CD4-positive, alpha-beta memory T cell (primary cell): Measurements from ENCODE around the gene ENG. TPM values are rescaled to one million over a fixed set of nuclear protein-coding genes. Genes with fewer than 3 reads are reported as not detected.

ENCODE experiments used
- CTCF ChIA-PET: fragments of 350-600 bp; sonication (Branson Sonifier 250); formaldehyde crosslinking; loops from one replicate; lab custom pipeline; 2021; ENCODE audit warnings: inconsistent platforms; ENCODE audit not compliant: partially characterized antibody; lab: Charles Lee
- POLR2A ChIA-PET: fragments of 350-600 bp; sonication (Branson Sonifier 250); formaldehyde crosslinking; loops from one replicate; lab custom pipeline; 2021; ENCODE audit not compliant: partially characterized antibody; lab: Charles Lee
- DNase-seq, 5 donors: peaks; one replicate each; pipeline versions ENCODE4 v3.0.0 to v3.0.0-alpha.2; 2020 to 2022; ENCODE audit warnings: mixed read lengths in 1 of 5
- H3K27ac ChIP-seq: one replicate; pipeline ENCODE4 v1.7.0; 2013; ENCODE audit warnings: low read depth, low read length
- H3K27me3 ChIP-seq: 2 replicates; pipeline ENCODE4 v1.7.0; 2013; ENCODE audit warnings: mild to moderate bottlenecking, low read length, moderate library complexity; ENCODE audit not compliant: insufficient read depth
- H3K36me3 ChIP-seq: 2 replicates; pipeline ENCODE4 v1.7.0; 2013; ENCODE audit warnings: mild to moderate bottlenecking, low read length, moderate library complexity; ENCODE audit not compliant: insufficient read depth
- H3K4me1 ChIP-seq: 2 replicates; pipeline ENCODE4 v1.7.0; 2013; ENCODE audit warnings: mild to moderate bottlenecking, low read length, moderate library complexity; ENCODE audit not compliant: insufficient read depth
- H3K4me3 ChIP-seq, 2 donors: one replicate each; pipeline ENCODE4 v1.7.0; 2013; ENCODE audit warnings: low read length in 2 of 2, mild to moderate bottlenecking in 1 of 2
- H3K9me3 ChIP-seq, 2 donors: one replicate each; pipeline ENCODE4 v1.7.0; 2013; ENCODE audit warnings: low read length in 2 of 2, control low read depth in 1 of 2; ENCODE audit not compliant: control insufficient read depth in 1 of 2
- H3K27ac Mint-ChIP-seq, 7 donors: one replicate each; pipeline ENCODE4 v1.8.0; 2020 to 2021; ENCODE audit warnings: mixed read lengths in 7 of 7, mild to moderate bottlenecking in 6 of 7, inconsistent platforms in 3 of 7, moderate library complexity in 3 of 7
- H3K27me3 Mint-ChIP-seq, 2 donors: one replicate each; pipeline ENCODE4 v1.8.0; 2020 to 2021; ENCODE audit warnings: mixed read lengths in 2 of 2
- H3K36me3 Mint-ChIP-seq, 2 donors: one replicate each; pipeline ENCODE4 v1.8.0; 2020 to 2021; ENCODE audit warnings: mixed read lengths in 2 of 2, inconsistent platforms in 1 of 2, mild to moderate bottlenecking in 1 of 2
- H3K4me1 Mint-ChIP-seq, 4 donors: one replicate each; pipeline ENCODE4 v1.8.0; 2020 to 2021; ENCODE audit warnings: mixed read lengths in 4 of 4, mild to moderate bottlenecking in 1 of 4
- H3K4me3 Mint-ChIP-seq, 8 donors: one replicate each; pipeline ENCODE4 v1.8.0; 2020 to 2021; ENCODE audit warnings: mixed read lengths in 8 of 8, mild to moderate bottlenecking in 7 of 8, moderate library complexity in 6 of 8, inconsistent platforms in 3 of 8
- H3K9me3 Mint-ChIP-seq, 8 donors: one replicate each; pipeline ENCODE4 v1.8.0; 2020 to 2021; ENCODE audit warnings: mixed read lengths in 8 of 8, mild to moderate bottlenecking in 5 of 8, inconsistent platforms in 3 of 8, moderate library complexity in 1 of 8
- intact Hi-C: fragments of 100-400 bp; cut with micrococcal nuclease; formaldehyde crosslinking; loops from one replicate; pipeline ENCODE4 v1.15.1; 2023
- polyA plus RNA-seq, 2 donors: library from polyadenylated mRNA; unstranded; fragments of 300-500 nt; fragmentation: Illumina TruSeq; gene quantifications; one replicate each; pipeline ENCODE4 v1.2.3, GENCODE V29; 2021
- total RNA-seq, 2 experiments: library from RNA; stranded (reverse); gene quantifications; one replicate each; pipeline ENCODE4 v1.2.3, GENCODE V29; 2021

Gene ENG
- total and polyA plus RNA-seq, 4 experiments from 2014 or later: 2.0 to 13.8 (median 8.9) TPM

DNA sequence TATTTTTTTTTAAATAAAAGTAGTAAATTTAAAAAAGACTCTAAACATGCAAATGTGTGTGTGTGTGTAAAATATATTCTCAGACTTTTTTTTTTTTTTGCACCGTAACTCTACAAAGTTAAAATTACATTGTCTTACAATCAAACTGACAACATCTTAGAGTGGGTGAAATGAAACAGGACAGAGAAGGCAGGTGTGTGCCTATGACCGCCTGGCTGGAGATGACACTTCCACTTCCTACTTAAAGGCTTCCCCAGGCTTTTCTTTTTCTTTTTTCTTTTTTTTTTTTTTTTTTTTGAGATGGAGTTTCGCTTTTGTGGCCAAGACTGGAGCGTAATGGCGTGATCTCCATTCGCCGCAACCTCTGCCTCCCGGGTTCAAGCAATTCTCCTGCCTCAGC lies 25.7 kb upstream of the ENG start:
- DNase-seq: no peak
- Mint-ChIP-seq H3K27ac (no peak overlapping the region), H3K36me3 (peaks cover 7 to 22% of the 10 kb centered on the region in 2 donors), H3K4me1 (peaks cover 3 to 29% (median 14%) of the 10 kb centered on the region in 4 donors), H3K27me3 (no peaks in the 10 kb centered on the region), H3K4me3 (no peak overlapping the region), H3K9me3 (no peaks in the 10 kb centered on the region)
- Histone ChIP-seq H3K4me3 (no peak overlapping the region), H3K36me3 (peaks cover 4% of the 10 kb centered on the region), H3K4me1 (peaks cover 11% of the 10 kb centered on the region), H3K9me3 (no peaks in the 10 kb centered on the region), H3K27me3 (no peaks in the 10 kb centered on the region), H3K27ac (no peak overlapping the region)
- intact Hi-C loops: no loop called here
- CTCF ChIA-PET: interaction anchor here (2.9 kb wide), 1 partner anchor 10 kb away, joined by 16 read pairs; no protein-coding TSS in a partner anchor
- POLR2A ChIA-PET: no interaction called here

- H3K4me1 ChIP-seq: peaks cover 11% of the 10 kb centered on the region
- H3K27me3 Mint-ChIP-seq: no peaks in the 10 kb centered on the region
- no peaks in the 10 kb centered on the region for H3K36me3 ChIP-seq
- H3K4me3 Mint-ChIP-seq: peak overlapping the region in 1 of 8 donors; percentile 36
- ChIA-PET CTCF (interaction anchor here (0.7 to 1.6 kb wide), 2 partner anchors 9 to 139 kb away, joined by 3 to 7 read pairs; no protein-coding TSS in a partner anchor), POLR2A (interaction anchor here (1.8 kb wide), 1 partner anchor 16 kb away, joined by 5 read pairs; no protein-coding TSS in a partner anchor)
- peak overlapping the region in 3 of 7 donors; percentile 27 to 57 (median 46) for H3K27ac Mint-ChIP-seq
- DNase-seq: no peak
- H3K4me3 ChIP-seq: no peak overlapping the region
- H3K9me3 ChIP-seq: no peaks in the 10 kb centered on the region
- peaks cover 3 to 21% (median 6%) of the 10 kb centered on the region in 4 donors for H3K4me1 Mint-ChIP-seq
- intact Hi-C loops: no loop called here
- H3K36me3 Mint-ChIP-seq: peaks cover 3 to 9% of the 10 kb centered on the region in 2 donors
- no peak overlapping the region for H3K27ac ChIP-seq
- no peaks in the 10 kb centered on the region for H3K27me3 ChIP-seq
- H3K9me3 Mint-ChIP-seq: no peaks in the 10 kb centered on the region
Measured at GRCh38 chr9:127878652-127879390, 24.4 kb upstream of the ENG start.

DNA sequence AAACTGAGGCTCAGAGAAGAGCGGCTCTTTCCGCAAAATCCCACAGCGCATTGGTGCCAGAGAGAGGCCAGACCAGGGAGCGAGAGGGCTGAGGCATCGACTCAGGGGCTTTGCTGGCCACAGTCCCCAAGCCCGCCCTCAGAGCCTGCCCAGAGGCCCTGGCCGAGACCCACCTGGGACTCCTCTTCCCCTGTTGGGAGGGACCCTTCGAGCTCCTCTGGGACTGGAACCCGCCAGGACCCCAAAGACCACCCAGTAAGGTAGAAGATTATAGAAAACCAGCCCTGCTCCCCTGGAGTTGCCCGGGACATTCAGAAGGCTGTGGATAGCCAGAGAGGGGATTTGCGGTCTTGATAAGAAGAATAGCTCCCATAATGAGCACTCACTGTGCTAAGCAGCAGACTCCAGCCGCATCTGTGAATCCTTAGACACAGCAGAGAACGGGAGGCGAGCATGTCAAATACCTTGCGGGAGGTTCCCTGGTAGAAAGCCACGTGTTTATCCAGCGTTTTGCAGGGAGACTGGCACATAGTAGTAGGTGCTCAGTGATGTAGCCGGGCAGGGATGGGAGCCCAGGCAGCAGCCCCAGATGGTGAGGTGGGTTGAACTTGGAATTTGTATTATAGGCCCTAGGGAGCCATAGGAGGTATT lies 23.7 kb upstream of the ENG start:
- Histone ChIP-seq H3K9me3 (no peaks in the 10 kb centered on the region), H3K4me1 (peaks cover 11% of the 10 kb centered on the region), H3K36me3 (no peaks in the 10 kb centered on the region), H3K27me3 (no peaks in the 10 kb centered on the region), H3K27ac (no peak overlapping the region), H3K4me3 (no peak overlapping the region)
- ChIA-PET POLR2A (interaction anchor here (1.8 kb wide), 1 partner anchor 17 kb away, joined by 5 read pairs; no protein-coding TSS in a partner anchor), CTCF (interaction anchor here (1.6 kb wide), 1 partner anchor 9 kb away, joined by 7 read pairs; no protein-coding TSS in a partner anchor)
- peaks cover 3 to 8% of the 10 kb centered on the region in 2 donors for H3K36me3 Mint-ChIP-seq
- peak overlapping the region in 1 of 7 donors; percentile 46 for H3K27ac Mint-ChIP-seq
- intact Hi-C loops: no loop called here
- DNase-seq: no peak
- peaks cover 3 to 21% (median 6%) of the 10 kb centered on the region in 4 donors for H3K4me1 Mint-ChIP-seq
- H3K27me3 Mint-ChIP-seq: no peaks in the 10 kb centered on the region
- H3K4me3 Mint-ChIP-seq: peak overlapping the region in 2 of 8 donors; percentile 17 to 67
- H3K9me3 Mint-ChIP-seq: no peaks in the 10 kb centered on the region

GRCh38 chr9:127877566-127877998 lies 23.1 kb upstream of the ENG start, which contains the start of gene AK1:
Gene AK1, minus strand, starts transcription at chr9:127877675. Its CDS starts 3,058 bp downstream, at chr9:127874617.
- DNase-seq: peak in 1 of 5 donors; percentile 30
- H3K4me3 ChIP-seq: no peak within 1 kb of the TSS
- peaks cover 11% of the 10 kb centered on the region for H3K4me1 ChIP-seq
- no peaks in the 10 kb centered on the region for H3K27me3 Mint-ChIP-seq
- ChIA-PET CTCF (interaction anchor here (1.6 kb wide), 1 partner anchor 8 kb away, joined by 7 read pairs; no protein-coding TSS in a partner anchor), POLR2A (interaction anchor here (1.3 to 1.8 kb wide), 2 partner anchors 17 to 29 kb away, joined by 3 to 5 read pairs; no protein-coding TSS in a partner anchor)
- intact Hi-C loops: no loop called here
- H3K9me3 Mint-ChIP-seq: no peaks in the 10 kb centered on the region
- H3K4me3 Mint-ChIP-seq: peak within 1 kb of the TSS in 4 of 8 donors; percentile 10 to 67 (median 37)
- H3K27me3 ChIP-seq: no peaks in the 10 kb centered on the region
- H3K4me1 Mint-ChIP-seq: peaks cover 3 to 18% (median 5%) of the 10 kb centered on the region in 4 donors
- H3K36me3 ChIP-seq: no peaks in the 10 kb centered on the region
- H3K27ac Mint-ChIP-seq: peak within 1 kb of the TSS in 2 of 7 donors; percentile 37 to 78
- H3K27ac ChIP-seq: no peak within 1 kb of the TSS
- H3K9me3 ChIP-seq: no peaks in the 10 kb centered on the region
- peaks cover 3 to 4% of the 10 kb centered on the region in 2 donors for H3K36me3 Mint-ChIP-seq

GRCh38 chr9:127876764-127877562 lies 22.5 kb upstream of the ENG start:
- no peaks in the 10 kb centered on the region for H3K9me3 Mint-ChIP-seq
- peak overlapping the region in 3 of 8 donors; percentile 10 to 57 (median 50) for H3K4me3 Mint-ChIP-seq
- peaks cover 3% of the 10 kb centered on the region in 2 donors for H3K36me3 Mint-ChIP-seq
- CTCF ChIA-PET: no interaction called here
- Histone ChIP-seq H3K4me1 (peaks cover 11% of the 10 kb centered on the region), H3K9me3 (no peaks in the 10 kb centered on the region), H3K4me3 (no peak overlapping the region), H3K27me3 (no peaks in the 10 kb centered on the region), H3K36me3 (no peaks in the 10 kb centered on the region), H3K27ac (no peak overlapping the region)
- H3K27ac Mint-ChIP-seq: peak overlapping the region in 2 of 7 donors; percentile 37 to 78
- POLR2A ChIA-PET: interaction anchor here (1.3 to 1.8 kb wide), 2 partner anchors 18 to 29 kb away, joined by 3 to 5 read pairs; no protein-coding TSS in a partner anchor
- intact Hi-C loops: no loop called here
- H3K27me3 Mint-ChIP-seq: no peaks in the 10 kb centered on the region
- no peak for DNase-seq
- peaks cover 3 to 15% (median 5%) of the 10 kb centered on the region in 4 donors for H3K4me1 Mint-ChIP-seq

DNA sequence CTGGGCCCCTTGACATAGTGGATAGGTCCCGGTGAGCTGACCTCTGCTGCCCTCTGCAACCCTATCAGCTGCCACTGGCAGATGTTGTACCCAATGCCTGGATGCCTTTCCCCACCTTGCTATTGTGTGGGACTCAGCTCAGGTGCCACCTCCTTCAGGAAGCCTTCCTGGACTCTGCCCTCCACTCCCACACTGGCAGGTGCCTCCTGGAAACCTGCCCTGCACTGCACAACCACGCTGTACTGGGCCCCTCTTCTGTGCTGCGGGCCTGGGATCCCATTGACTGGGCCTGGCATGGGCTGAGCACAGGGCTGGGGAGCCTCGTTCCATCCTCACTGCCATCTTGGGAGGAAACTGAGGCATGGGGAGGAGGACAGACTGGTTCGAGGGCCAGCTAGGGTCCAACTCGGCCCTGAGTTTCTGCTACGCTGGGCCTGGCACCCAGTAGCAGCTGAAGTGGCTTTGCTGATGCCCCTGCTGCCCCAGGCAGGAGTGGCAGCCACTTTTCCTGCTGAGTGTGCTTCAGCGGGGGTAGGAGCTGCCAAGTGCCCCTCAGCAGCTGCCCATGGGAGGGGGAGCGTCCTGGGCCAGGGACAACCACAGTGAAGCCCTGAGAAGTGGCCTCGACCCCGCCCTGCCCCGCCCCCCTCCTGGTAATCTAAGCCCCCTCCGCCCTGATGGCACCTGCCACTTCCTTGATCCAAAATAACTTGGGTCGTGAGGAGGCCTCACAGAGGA lies 21.7 kb upstream of the ENG start:
- DNase-seq: no peak
- ChIA-PET CTCF (no interaction called here), POLR2A (interaction anchor here (1.3 kb wide), 1 partner anchor 30 kb away, joined by 3 read pairs; no protein-coding TSS in a partner anchor)
- H3K4me1 Mint-ChIP-seq: peaks cover 3 to 15% (median 5%) of the 10 kb centered on the region in 4 donors
- Histone ChIP-seq H3K9me3 (no peaks in the 10 kb centered on the region), H3K27me3 (no peaks in the 10 kb centered on the region), H3K27ac (no peak overlapping the region), H3K4me3 (no peak overlapping the region), H3K4me1 (peaks cover 11% of the 10 kb centered on the region), H3K36me3 (no peaks in the 10 kb centered on the region)
- H3K36me3 Mint-ChIP-seq: peaks cover 3 to 9% of the 10 kb centered on the region in 2 donors
- peak overlapping the region in 1 of 7 donors; percentile 7 for H3K27ac Mint-ChIP-seq
- H3K27me3 Mint-ChIP-seq: no peaks in the 10 kb centered on the region
- no peaks in the 10 kb centered on the region for H3K9me3 Mint-ChIP-seq
- H3K4me3 Mint-ChIP-seq: peak overlapping the region in 1 of 8 donors; percentile 13
- intact Hi-C loops: no loop called here
